Keratinocyte (primary cell): ENCODE measurements around the gene CSRP3.

Experiments used
- EZH2 ChIP-seq: IDR thresholded peaks from one replicate; pipeline ENCODE4 v1.6.1; 2012; ENCODE audit warnings: inconsistent platforms, mild to moderate bottlenecking, low read length, moderate library complexity
- TF ChIP-seq, protein P1 (sequence below), 3 experiments: IDR thresholded peaks in 1 of 3; conservative IDR thresholded peaks in 1 of 3; optimal IDR thresholded peaks in 1 of 3; 2 replicates in 2 of 3; 3 replicates in 1 of 3; pipeline versions ENCODE3 to v1.5.1; 2011; ENCODE audit warnings: low read length in 3 of 3, mild to moderate bottlenecking in 3 of 3, moderate library complexity in 2 of 3, control low read depth in 1 of 3, inconsistent platforms in 1 of 3; ENCODE audit not compliant: insufficient read depth in 2 of 3; ENCODE audit errors: extremely low read depth in 1 of 3

DNA sequence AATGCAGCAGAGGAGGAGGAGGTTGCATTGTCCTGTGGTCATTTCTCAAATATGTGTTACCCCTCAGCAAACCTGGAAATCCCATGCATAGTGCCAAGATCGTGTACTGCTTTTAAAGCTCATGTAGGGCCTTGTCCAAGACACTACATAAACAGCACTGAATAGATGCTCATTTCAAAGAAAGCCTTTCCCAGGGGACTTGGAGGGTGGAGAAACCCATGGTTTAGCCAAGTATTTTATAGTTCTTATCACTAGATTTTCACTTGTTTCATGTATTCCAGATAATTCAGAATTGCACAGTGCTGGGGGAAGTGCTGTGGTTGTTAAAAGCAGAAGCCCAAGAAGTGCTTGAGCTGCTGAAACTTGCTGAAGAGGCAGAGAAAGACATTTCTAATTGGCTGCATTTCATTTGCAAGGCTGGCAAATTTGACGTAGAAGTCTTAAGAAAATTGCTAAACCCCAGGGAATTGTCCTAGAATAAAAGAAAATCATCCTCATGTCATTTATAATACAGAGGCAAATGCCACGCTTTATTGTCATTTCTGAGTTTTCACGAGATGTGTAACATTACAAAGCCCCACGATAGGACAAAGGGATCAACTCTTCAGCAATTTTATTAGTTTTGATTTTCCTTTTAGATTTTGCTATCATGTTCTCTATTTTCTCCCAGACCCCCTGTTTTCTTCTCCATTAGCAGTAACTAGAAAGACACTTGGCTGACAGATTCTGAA lies 20.1 kb downstream of the CSRP3 start:
- TF ChIP-seq, protein P1, sequence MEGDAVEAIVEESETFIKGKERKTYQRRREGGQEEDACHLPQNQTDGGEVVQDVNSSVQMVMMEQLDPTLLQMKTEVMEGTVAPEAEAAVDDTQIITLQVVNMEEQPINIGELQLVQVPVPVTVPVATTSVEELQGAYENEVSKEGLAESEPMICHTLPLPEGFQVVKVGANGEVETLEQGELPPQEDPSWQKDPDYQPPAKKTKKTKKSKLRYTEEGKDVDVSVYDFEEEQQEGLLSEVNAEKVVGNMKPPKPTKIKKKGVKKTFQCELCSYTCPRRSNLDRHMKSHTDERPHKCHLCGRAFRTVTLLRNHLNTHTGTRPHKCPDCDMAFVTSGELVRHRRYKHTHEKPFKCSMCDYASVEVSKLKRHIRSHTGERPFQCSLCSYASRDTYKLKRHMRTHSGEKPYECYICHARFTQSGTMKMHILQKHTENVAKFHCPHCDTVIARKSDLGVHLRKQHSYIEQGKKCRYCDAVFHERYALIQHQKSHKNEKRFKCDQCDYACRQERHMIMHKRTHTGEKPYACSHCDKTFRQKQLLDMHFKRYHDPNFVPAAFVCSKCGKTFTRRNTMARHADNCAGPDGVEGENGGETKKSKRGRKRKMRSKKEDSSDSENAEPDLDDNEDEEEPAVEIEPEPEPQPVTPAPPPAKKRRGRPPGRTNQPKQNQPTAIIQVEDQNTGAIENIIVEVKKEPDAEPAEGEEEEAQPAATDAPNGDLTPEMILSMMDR (optimal IDR thresholded peaks at IDR 0.05 in 1 of 3, IDR thresholded peaks at IDR 0.05 in 1 of 3, conservative IDR thresholded peaks at IDR 0.05 in 1 of 3; ENCODE audit: extremely low read depth in 1 of 3, insufficient read depth in 2 of 3, low read length in 3 of 3) = no peak
- no peak for TF ChIP-seq EZH2
